Lung (tissue), 12 donors: ENCODE measurements around the gene MYH10. TPM values are rescaled to one million over a fixed set of nuclear protein-coding genes. Genes with fewer than 3 reads are reported as not detected.

ENCODE experiments used
- ATAC-seq: fragments of 200-7000 bp; cut with Tn5 transposase; one replicate; pipeline ENCODE4 v1.9.1; 2020; ENCODE audit warnings: moderate number of reproducible peaks; ENCODE audit not compliant: insufficient read depth, low FRiP score
- DNase-seq, 3 donors: peaks; one replicate each; pipeline ENCODE4 v3.0.0-alpha.2; 2013 to 2017
- H3K27ac ChIP-seq, 2 donors: one replicate each; pipeline ENCODE4 v1.5.1; 2013; ENCODE audit warnings: mild to moderate bottlenecking in 2 of 2, moderate library complexity in 2 of 2, control low read depth in 1 of 2, inconsistent platforms in 1 of 2, low read depth in 1 of 2, low read length in 1 of 2
- H3K27me3 ChIP-seq, 3 donors: one replicate each; pipeline ENCODE4 v1.5.1; 2013; ENCODE audit warnings: low read length in 2 of 3; ENCODE audit not compliant: control insufficient read depth in 3 of 3, insufficient read depth in 3 of 3
- H3K36me3 ChIP-seq, 4 donors: one replicate each; pipeline ENCODE4 v1.5.1; 2013; ENCODE audit warnings: low read length in 4 of 4, mild to moderate bottlenecking in 1 of 4, moderate library complexity in 1 of 4; ENCODE audit not compliant: control insufficient read depth in 4 of 4, insufficient read depth in 4 of 4
- H3K4me1 ChIP-seq, 5 donors: one replicate each; pipeline ENCODE4 v1.5.1; 2013; ENCODE audit warnings: low read length in 5 of 5, mild to moderate bottlenecking in 2 of 5, moderate library complexity in 1 of 5; ENCODE audit not compliant: control insufficient read depth in 5 of 5, insufficient read depth in 5 of 5
- H3K4me3 ChIP-seq: one replicate; pipeline ENCODE4 v1.5.1; 2013; ENCODE audit warnings: mild to moderate bottlenecking, control low read depth, moderate library complexity
- H3K9ac ChIP-seq, 2 donors: one replicate each; pipeline ENCODE4 v1.5.1; 2013; ENCODE audit warnings: low read length in 2 of 2, control low read depth in 1 of 2; ENCODE audit not compliant: insufficient read depth in 1 of 2
- H3K9me3 ChIP-seq, 4 donors: one replicate each; pipeline ENCODE4 v1.5.1; 2013; ENCODE audit warnings: low read length in 3 of 4, mild to moderate bottlenecking in 1 of 4, moderate library complexity in 1 of 4; ENCODE audit not compliant: control insufficient read depth in 4 of 4, insufficient read depth in 3 of 4
- CTCF ChIP-seq: IDR thresholded peaks from 2 replicates; pipeline ENCODE4 v1.5.1; 2012; ENCODE audit warnings: mild to moderate bottlenecking; ENCODE audit errors: control extremely low read depth, extremely low read depth
- WGBS, 2 donors: extraction: QIAGEN DNeasy Blood & Tissue Kit; methylation state at CpG; one replicate each; pipeline ENCODE4 v1.1.7; 2013; 5-methylcytosine and 5-hydroxymethylcytosine counted together
- polyA plus RNA-seq, 2 donors: library from polyadenylated mRNA; stranded (reverse); fragments of 200-250 nt; gene quantifications; one replicate each; pipeline ENCODE4 v1.2.1, GENCODE V29; 2013
- total RNA-seq, 2 donors: library from RNA; depleted of rRNA in 1 of 2; stranded (reverse); fragments of >200 nt in 1 of 2; gene quantifications; one replicate each; pipeline ENCODE4 v1.2.1, GENCODE V29; 2014 to 2021
- donor health status: control.
- donor health status: control.
- donor health status: Bipolar disorder and iron deficiency.
- donor health status: healthy.
- donor health status: DM: yes; HTN: yes; CAD: no.

The MYH10 gene
- total and polyA plus RNA-seq, 4 donors: 9.6 to 194 (median 44.7) TPM

- Histone ChIP-seq H3K36me3 (peaks cover 16 to 91% (median 62%) of the 10 kb centered on the region in 4 donors), H3K27ac (peak overlapping the region in 1 of 2 donors; percentile 48), H3K27me3 (no peaks in the 10 kb centered on the region), H3K9ac (peak overlapping the region in 1 of 2 donors; percentile 24), H3K4me1 (peaks cover 0 to 10% (median 8%) of the 10 kb centered on the region in 5 donors), H3K9me3 (peaks cover 0 to 2% (median 0%) of the 10 kb centered on the region in 4 donors), H3K4me3 (no peak overlapping the region)
- 89 to 94% methylated on average over 33 of the region's 33 CpGs for WGBS, 2 donors
- DNase-seq: no peak
- ATAC-seq: no peak
- no peak for TF ChIP-seq CTCF
Observed at GRCh38 chr17:8480011-8480976, 150.2 kb downstream of the MYH10 start.

- no peak overlapping the region for H3K4me3 ChIP-seq
- H3K36me3 ChIP-seq: peaks cover 16 to 91% (median 66%) of the 10 kb centered on the region in 4 donors
Observed at GRCh38 chr17:8479431-8479947, 151.0 kb downstream of the MYH10 start.

GRCh38 chr17:8477715-8478441, 152.6 kb downstream of the MYH10 start:
- no peak for TF ChIP-seq CTCF
- Histone ChIP-seq H3K9me3 (no peaks in the 10 kb centered on the region), H3K36me3 (peaks cover 20 to 81% (median 64%) of the 10 kb centered on the region in 4 donors), H3K9ac (no peak overlapping the region), H3K4me3 (no peak overlapping the region), H3K4me1 (peaks cover 0 to 10% (median 8%) of the 10 kb centered on the region in 5 donors), H3K27me3 (no peaks in the 10 kb centered on the region), H3K27ac (no peak overlapping the region)
- DNase-seq (no peak), ATAC-seq (no peak)
- WGBS, 2 donors: 93 to 95% methylated on average over 22 of the region's 22 CpGs

More at GRCh38 chr17:8479431-8479947, 151.0 kb downstream of the MYH10 start:
- DNase-seq (peak in 2 of 3 donors; percentile 39 to 55), ATAC-seq (peak; percentile 67)
- 65 to 84% methylated on average over 11 of the region's 11 CpGs for WGBS, 2 donors
- peaks cover 0 to 10% (median 8%) of the 10 kb centered on the region in 5 donors for H3K4me1 ChIP-seq
- no peaks in the 10 kb centered on the region for H3K27me3 ChIP-seq
- H3K27ac ChIP-seq: peak overlapping the region in 1 of 2 donors; percentile 48
- H3K9me3 ChIP-seq: peaks cover 0 to 1% (median 0%) of the 10 kb centered on the region in 4 donors
- no peak for TF ChIP-seq CTCF
- peak overlapping the region in 1 of 2 donors; percentile 24 for H3K9ac ChIP-seq
